ENCODE results near the gene PHF13. TPM values are rescaled to one million over a fixed set of nuclear protein-coding genes. Genes with fewer than 3 reads are reported as not detected.

Gene PHF13
- total RNA-seq, 6 donors from 2014 or later = 8.4 to 23.0 (median 9.8) TPM

- Histone ChIP-seq H3K9me3 (no peaks in the 10 kb centered on the region), H3K4me3 (no peak overlapping the region), H3K27ac (no peak overlapping the region), H3K27me3 (no peaks in the 10 kb centered on the region), H3K36me3 (peaks cover 7 to 41% (median 33%) of the 10 kb centered on the region in 4 donors), H3K4me1 (no peaks in the 10 kb centered on the region)
- WGBS, 2 donors = 91 to 93% methylated on average over 12 to 15 of the region's 17 CpGs
- TF ChIP-seq POLR2AphosphoS5 (IDR thresholded peaks at IDR 0.05) (no peak), CTCF (IDR thresholded peaks at IDR 0.05) (no peak), EP300 (IDR thresholded peaks at IDR 0.05) (no peak)
- no peak for DNase-seq
- ATAC-seq (ENCODE audit: low FRiP score in 2 of 2) = no peak
Observed at GRCh38 chr1:6651909-6652308, 38.4 kb downstream of the PHF13 start.

GRCh38 chr1:6652986-6653385 is 39.5 kb downstream of the PHF13 start:
- Histone ChIP-seq H3K27me3 (no peaks in the 10 kb centered on the region), H3K4me3 (no peak overlapping the region), H3K27ac (no peak overlapping the region), H3K4me1 (no peaks in the 10 kb centered on the region), H3K36me3 (peaks cover 7 to 43% (median 34%) of the 10 kb centered on the region in 4 donors), H3K9me3 (no peaks in the 10 kb centered on the region)
- TF ChIP-seq POLR2A (IDR thresholded peaks at IDR 0.05) (no peak), CTCF (IDR thresholded peaks at IDR 0.05) (no peak), POLR2AphosphoS5 (IDR thresholded peaks at IDR 0.05) (no peak), EP300 (IDR thresholded peaks at IDR 0.05) (no peak)
- DNase-seq (no peak), ATAC-seq (ENCODE audit: low FRiP score in 2 of 2) (no peak)
- WGBS, 2 donors = 77 to 80% methylated on average over 6 of the region's 6 CpGs

GRCh38 chr1:6653436-6654290 is 40.1 kb downstream of the PHF13 start:
- 92 to 94% methylated on average over 23 of the region's 23 CpGs for WGBS, 2 donors
- Histone ChIP-seq H3K36me3 (peaks cover 7 to 43% (median 34%) of the 10 kb centered on the region in 4 donors), H3K9me3 (no peaks in the 10 kb centered on the region), H3K27ac (no peak overlapping the region), H3K4me3 (no peak overlapping the region), H3K27me3 (no peaks in the 10 kb centered on the region), H3K4me1 (no peaks in the 10 kb centered on the region)
- TF ChIP-seq EP300 (IDR thresholded peaks at IDR 0.05) (no peak), CTCF (IDR thresholded peaks at IDR 0.05) (no peak), POLR2A (IDR thresholded peaks at IDR 0.05) (no peak), POLR2AphosphoS5 (IDR thresholded peaks at IDR 0.05) (no peak)
- ATAC-seq (ENCODE audit: low FRiP score in 2 of 2) (no peak), DNase-seq (no peak)

DNA sequence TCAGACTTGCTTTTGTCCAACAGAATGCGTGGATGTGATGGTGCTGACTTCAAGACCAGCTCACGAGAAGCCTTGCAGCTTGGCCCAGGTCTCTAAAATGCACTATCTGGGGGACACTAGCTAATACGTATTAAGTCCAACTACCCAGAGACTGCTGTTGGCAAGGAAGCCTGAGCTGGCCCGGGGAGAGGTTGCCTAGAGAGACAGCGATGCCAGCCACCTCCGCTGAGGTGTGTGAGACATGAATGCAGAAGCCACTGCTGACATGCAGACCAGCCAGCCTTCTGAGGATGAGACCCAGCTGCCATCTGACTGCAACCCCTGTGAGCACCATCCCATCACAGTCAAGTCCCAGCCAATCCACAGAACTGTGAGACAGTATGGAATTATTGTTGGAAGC is 43.6 kb downstream of the PHF13 start:
- Histone ChIP-seq H3K27me3 (no peaks in the 10 kb centered on the region), H3K9me3 (no peaks in the 10 kb centered on the region), H3K27ac (no peak overlapping the region), H3K36me3 (peaks cover 7 to 26% (median 18%) of the 10 kb centered on the region in 4 donors), H3K4me3 (no peak overlapping the region), H3K4me1 (no peaks in the 10 kb centered on the region)
- DNase-seq (no peak), ATAC-seq (ENCODE audit: low FRiP score in 2 of 2) (no peak)
- WGBS, 2 donors = 89 to 93% methylated on average over 6 of the region's 6 CpGs
- TF ChIP-seq EP300 (IDR thresholded peaks at IDR 0.05) = no peak
- TF ChIP-seq POLR2A (IDR thresholded peaks at IDR 0.05) = no peak
- TF ChIP-seq POLR2AphosphoS5 (IDR thresholded peaks at IDR 0.05) = no peak
- no peak for TF ChIP-seq CTCF (IDR thresholded peaks at IDR 0.05)
